ENCODE data around the gene TIFAB. TPM values are rescaled to one million over a fixed set of nuclear protein-coding genes. Genes with fewer than 3 reads are reported as not detected.
"Not testable (repeated sequence)": the region's sequence is repeated elsewhere in the genome, so short reads cannot be mapped to it uniquely, and the experiment has no call there.

TIFAB gene, protein sequence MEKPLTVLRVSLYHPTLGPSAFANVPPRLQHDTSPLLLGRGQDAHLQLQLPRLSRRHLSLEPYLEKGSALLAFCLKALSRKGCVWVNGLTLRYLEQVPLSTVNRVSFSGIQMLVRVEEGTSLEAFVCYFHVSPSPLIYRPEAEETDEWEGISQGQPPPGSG
- total RNA-seq, result under 1 TPM in 2 of 6 donors, not detected in 4; 0.12 to 0.21 TPM
- not detected for polyA plus RNA-seq

DNA sequence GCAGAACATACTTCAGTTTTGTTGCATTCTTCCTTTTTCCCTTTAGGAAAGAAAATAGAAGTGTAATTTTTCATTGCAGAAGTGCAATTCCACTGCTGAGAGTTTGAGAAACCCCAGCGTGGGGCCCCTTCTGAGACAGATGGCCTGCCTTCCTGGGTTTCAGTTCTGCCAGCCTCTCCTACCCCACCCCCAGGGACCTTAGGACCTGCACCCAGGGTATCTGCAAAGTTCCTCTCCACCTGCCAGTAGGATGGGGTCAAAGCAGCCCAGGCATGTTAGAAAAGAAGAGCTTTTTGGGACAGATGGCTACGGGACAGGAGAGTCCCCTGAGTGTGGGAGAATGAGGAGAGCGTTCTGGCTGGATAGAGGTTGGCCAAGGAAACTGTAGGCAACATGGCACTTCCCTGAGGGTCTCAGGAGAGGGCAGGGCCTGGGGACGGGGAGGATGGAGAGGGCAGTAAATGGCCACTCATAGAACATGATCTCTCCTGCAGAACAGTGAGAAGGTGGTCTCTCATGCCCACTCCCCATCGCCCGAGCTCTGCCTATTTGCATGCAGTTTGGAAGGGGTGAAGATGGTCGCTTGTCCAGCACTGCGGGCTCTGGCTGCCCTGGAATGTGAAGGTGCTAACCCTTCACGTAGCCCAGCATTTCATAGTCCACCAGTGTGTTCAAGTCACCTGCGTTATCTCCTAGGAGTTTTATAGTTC, at the start of gene TIFAB:
Gene TIFAB, minus strand, starts transcription at position 31 of the 710 bp plus-strand sequence. CDS start 2,412 bp downstream, outside the sequence.
- no peak for FAIRE-seq
- H3K4me3 ChIP-seq, result no peak within 1 kb of the TSS
- no peak within 1 kb of the TSS for H3K27ac ChIP-seq
- intact Hi-C loops (cut with DNase I), result no loop called here
- WGBS, 2 donors, result 66 to 69% methylated on average over 10 of the region's 10 CpGs
- DNase-seq, result peak in 1 of 6 donors; percentile 18
- no peaks in the 10 kb centered on the region for H3K36me3 ChIP-seq
- H3K4me1 ChIP-seq, result no peaks in the 10 kb centered on the region
- H3K9me3 ChIP-seq, result no peaks in the 10 kb centered on the region
- H3K27me3 ChIP-seq, result no peaks in the 10 kb centered on the region
- TF ChIP-seq, protein P1, sequence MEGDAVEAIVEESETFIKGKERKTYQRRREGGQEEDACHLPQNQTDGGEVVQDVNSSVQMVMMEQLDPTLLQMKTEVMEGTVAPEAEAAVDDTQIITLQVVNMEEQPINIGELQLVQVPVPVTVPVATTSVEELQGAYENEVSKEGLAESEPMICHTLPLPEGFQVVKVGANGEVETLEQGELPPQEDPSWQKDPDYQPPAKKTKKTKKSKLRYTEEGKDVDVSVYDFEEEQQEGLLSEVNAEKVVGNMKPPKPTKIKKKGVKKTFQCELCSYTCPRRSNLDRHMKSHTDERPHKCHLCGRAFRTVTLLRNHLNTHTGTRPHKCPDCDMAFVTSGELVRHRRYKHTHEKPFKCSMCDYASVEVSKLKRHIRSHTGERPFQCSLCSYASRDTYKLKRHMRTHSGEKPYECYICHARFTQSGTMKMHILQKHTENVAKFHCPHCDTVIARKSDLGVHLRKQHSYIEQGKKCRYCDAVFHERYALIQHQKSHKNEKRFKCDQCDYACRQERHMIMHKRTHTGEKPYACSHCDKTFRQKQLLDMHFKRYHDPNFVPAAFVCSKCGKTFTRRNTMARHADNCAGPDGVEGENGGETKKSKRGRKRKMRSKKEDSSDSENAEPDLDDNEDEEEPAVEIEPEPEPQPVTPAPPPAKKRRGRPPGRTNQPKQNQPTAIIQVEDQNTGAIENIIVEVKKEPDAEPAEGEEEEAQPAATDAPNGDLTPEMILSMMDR (IDR thresholded peaks at IDR 0.05), result no peak
- ATAC-seq, result no peak

DNA sequence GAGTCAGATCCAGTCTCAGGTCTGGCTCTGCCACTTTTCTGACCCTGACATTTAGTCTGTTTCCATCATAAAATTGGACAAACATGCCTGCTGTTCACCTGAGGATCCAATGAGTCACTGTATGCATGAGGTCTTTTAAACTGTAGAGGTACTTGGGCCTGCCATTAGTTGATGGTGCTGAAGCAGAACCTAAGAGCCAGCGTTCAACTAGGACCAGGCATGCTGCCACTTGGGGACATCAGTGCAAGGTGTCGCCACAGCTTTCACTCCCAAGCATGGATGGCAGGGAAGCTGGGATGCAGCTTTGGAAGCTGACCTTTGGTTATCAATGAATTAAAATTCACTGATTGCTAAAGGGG, 46.5 kb upstream of the TIFAB start:
- no peaks in the 10 kb centered on the region for H3K27me3 ChIP-seq
- WGBS, 2 donors, result 58 to 63% methylated on average over 2 of the region's 2 CpGs
- H3K27ac ChIP-seq, result no peak overlapping the region
- H3K36me3 ChIP-seq, result no peaks in the 10 kb centered on the region
- FAIRE-seq (no peak), DNase-seq (no peak), ATAC-seq (no peak)
- TF ChIP-seq, protein P1 (IDR thresholded peaks at IDR 0.05), result no peak
- H3K4me3 ChIP-seq, result no peak overlapping the region
- no peaks in the 10 kb centered on the region for H3K9me3 ChIP-seq
- no peaks in the 10 kb centered on the region for H3K4me1 ChIP-seq
- intact Hi-C loops (cut with DNase I), result no loop called here

DNA sequence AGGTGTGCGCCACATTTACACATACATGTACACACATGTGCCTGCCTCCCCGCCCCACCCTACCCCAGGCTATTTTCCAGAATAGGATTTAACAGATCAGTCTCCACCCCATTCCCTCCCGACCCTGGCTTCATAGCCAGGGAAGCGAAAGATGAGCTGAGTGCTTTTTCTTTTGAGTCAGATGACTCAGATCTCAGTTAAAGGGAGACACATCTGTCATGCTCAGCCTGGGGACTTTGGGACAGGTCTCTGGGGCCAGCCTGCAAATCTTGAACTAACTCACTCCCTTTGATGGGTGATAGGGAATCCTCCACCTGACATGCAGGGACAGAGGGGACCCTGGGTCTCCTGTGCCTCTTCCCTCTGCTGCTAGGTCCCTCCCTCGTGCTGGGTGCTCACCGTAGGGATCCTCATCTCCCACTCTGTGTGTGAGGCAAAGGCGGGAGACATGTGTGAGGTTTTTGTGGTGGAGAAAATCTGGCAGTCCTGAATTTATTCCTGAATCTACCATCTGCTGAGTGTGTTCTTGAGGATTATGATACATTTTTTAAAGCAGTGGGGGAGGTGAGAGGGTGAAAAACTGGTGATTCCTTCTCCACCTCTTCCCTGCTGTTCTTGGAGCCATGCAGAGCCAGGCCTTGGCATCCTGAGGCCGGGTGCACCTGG, 46.0 kb upstream of the TIFAB start:
- ATAC-seq, result no peak
- DNase-seq, result no peak
- Histone ChIP-seq H3K9me3 (no peaks in the 10 kb centered on the region), H3K27ac (no peak overlapping the region), H3K36me3 (no peaks in the 10 kb centered on the region), H3K4me3 (no peak overlapping the region), H3K27me3 (no peaks in the 10 kb centered on the region), H3K4me1 (no peaks in the 10 kb centered on the region)
- FAIRE-seq, result no peak
- intact Hi-C loops (cut with DNase I), result no loop called here
- WGBS, 2 donors, result 61 to 66% methylated on average over 8 of the region's 8 CpGs
- TF ChIP-seq, protein P1 (IDR thresholded peaks at IDR 0.05), result no peak

DNA sequence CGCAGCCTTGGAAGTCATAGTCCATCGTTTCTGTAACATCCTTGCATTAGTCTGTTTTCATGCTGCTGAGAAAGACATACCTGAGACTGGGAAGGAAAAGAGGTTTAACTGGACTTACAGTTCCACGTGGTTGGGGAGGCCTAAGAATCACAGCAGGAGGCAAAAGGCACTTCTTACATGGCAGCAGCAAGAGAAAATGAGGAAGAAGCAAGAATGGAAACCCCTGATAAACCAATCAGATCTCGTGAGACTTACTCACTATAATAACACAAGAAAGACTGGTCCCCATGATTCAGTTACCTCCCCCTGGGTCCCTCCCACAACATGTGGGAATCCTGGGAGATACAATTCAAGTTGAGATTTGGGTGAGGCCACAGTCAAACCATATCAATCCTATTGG, 43.4 kb upstream of the TIFAB start:
- DNase-seq, result not testable (repeated sequence)

DNA sequence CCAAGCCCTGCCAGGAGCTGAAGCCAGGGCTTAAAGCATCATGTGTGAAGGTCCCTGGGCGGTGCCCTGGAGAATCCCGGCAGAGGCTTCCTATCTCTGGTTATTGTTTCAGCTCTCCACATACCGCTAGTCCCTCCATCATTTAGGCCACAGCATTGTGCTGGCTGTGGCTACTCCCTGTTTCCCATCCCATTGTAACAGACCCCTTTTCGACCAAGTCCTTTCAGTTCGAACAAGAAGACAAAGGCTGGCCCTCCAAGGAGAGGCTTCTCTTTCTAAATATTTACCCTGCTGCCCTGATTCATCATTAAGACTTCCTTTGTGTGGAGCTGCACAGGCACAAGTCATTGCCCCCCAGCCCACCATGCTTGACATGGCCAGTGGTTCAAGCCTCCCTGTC, 42.0 kb upstream of the TIFAB start:
- intact Hi-C loops (cut with DNase I), result no loop called here
- TF ChIP-seq, protein P1 (IDR thresholded peaks at IDR 0.05), result no peak
- Histone ChIP-seq H3K27me3 (peaks cover 0 to 14% (median 6%) of the 10 kb centered on the region in 4 donors), H3K27ac (no peak overlapping the region), H3K36me3 (no peaks in the 10 kb centered on the region), H3K4me1 (peaks cover 0 to under 1% (median 0%) of the 10 kb centered on the region in 3 donors), H3K9me3 (no peaks in the 10 kb centered on the region), H3K4me3 (no peak overlapping the region)
- DNase-seq, result no peak
- WGBS, 2 donors, result 51 to 62% methylated on average over 5 of the region's 5 CpGs
- FAIRE-seq, result no peak
- no peak for ATAC-seq

More for the DNA sequence above, 43.4 kb upstream of the TIFAB start:
- H3K36me3 ChIP-seq; FAIRE-seq; H3K4me3 ChIP-seq; H3K9me3 ChIP-seq; intact Hi-C loops (cut with DNase I); H3K4me1 ChIP-seq; ATAC-seq; H3K27ac ChIP-seq: not testable (repeated sequence)
- WGBS, 2 donors, result 57 to 65% methylated on average over 4 of the region's 4 CpGs
- peaks cover 0 to 13% (median 2%) of the 10 kb centered on the region in 4 donors for H3K27me3 ChIP-seq
